ENCODE measurements around the gene LSR.
"Not testable (repeated sequence)": the region's sequence is repeated elsewhere in the genome, so short reads cannot be mapped to it uniquely, and the experiment has no call there.

Gene LSR

GRCh38 chr19:35268536-35269437, 20.0 kb downstream of the LSR start, which contains the start of gene USF2:
Gene USF2, plus strand, starts transcription at chr19:35268962. Its CDS starts 140 bp downstream, at chr19:35269102.
- no peak for DNase-seq

GRCh38 chr19:35269438-35270117, 20.8 kb downstream of the LSR start:
- DNase-seq, result no peak

GRCh38 chr19:35270381-35270811, 21.6 kb downstream of the LSR start:
- DNase-seq, result no peak

DNA sequence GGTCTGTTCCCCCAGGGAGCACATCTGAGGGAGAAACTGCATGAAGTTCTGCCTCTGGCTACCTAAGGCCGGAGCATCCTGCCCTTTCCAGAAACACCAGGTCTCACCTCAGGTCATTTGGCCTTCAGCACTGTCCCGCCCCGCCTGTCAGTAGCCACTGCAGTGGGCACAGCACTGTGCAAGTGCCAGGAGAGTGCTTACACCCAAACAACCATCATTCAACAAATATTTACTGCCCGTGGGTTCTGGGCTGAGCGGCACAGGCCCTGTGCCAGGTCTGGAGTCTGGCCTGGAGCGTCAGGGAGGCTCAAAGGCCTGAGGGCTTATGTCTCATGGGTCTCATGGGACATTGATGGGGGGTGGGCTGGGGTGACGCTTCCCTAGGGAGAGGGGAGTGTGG, 22.7 kb downstream of the LSR start:
- no peak for DNase-seq

- no peak for DNase-seq
Observed at GRCh38 chr19:35272122-35272719, 23.4 kb downstream of the LSR start.

DNA sequence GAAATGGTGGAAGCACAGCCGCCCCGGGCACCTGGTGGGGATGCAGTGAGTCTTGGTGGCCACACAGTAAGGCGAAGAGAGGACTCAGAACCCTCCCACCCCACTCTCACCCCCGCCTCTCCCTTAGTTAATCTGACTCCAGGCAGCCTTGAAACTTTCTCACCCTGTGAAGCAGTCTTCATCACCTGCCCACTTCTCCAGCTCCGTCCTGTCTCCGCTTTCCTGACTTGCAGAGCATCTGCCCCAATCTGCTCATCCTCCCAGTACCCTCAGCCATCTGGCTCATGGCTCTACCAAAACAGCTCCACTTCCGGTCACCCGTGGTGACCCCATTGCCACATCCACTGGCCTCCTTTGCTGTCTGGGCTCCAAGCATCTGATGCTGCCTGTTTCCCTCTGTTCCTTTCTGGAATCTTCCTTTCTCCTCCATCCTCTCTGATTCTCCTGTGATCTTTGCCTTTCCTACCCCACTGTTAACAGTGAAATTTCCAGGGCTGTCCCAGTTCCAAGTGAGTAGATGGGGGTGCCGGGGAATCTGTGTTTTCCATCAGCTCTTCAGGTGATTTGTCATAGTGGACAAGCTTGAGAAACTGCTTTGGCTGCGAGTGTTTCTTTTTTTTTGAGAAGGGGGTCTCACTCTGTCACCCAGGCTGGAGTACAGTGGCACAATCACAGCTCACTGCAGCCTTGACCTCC, 24.3 kb downstream of the LSR start:
- DNase-seq, result no peak

- DNase-seq, result no peak
Observed at GRCh38 chr19:35273686-35274259, 25.0 kb downstream of the LSR start.

- no peak for DNase-seq
Observed at GRCh38 chr19:35274323-35274722, 25.5 kb downstream of the LSR start.

DNA sequence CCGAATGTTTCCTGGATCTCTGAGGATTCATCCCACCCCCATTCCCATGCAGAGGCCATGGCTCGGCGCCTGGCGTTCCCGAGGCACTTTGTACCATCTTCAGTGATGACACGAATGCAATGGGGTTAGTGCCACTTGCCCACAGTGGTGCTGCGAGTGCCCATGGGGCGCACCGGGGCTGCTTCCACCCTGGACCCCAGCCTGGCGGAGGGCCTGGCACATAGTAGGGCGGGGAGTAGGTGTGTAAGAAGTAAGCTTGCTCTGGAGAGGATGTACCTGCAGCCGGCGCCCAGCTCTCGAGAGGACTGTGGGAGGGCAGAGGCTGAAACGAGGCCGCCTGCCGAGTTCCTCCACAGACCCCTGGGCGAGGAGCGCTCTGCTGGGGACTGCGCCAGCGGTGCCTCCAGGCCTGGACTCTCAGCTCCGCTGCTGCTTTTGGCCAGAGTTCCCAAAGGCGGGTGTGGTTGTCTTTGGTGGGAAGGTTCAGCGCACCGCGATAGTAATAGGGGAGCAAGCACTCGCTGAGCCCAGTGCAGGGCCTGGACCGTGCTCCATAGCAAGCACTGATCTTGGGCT, 28.0 kb downstream of the LSR start:
- no peak for DNase-seq

GRCh38 chr19:35278578-35279284, 29.9 kb downstream of the LSR start:
- no peak for DNase-seq

DNA sequence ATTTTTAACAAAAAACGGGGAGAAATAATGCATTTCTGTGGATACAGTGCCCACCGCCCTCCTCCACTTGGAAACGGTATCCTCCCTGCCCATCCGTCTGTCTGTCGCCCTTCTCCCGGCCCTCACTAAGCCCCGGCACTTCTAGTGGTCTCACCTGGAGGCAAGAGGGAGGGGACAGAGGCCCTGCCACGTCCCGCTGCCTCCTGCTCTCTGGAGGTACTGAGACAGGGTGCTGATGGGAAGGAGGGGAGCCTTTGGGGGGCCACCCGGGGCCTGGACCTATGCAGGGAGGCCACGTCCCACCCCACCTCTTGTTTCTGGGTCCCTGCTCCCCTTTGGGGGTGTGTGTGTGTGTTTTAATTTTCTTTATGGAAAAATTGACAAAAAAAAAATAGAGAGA, 30.6 kb downstream of the LSR start:
- DNase-seq, result no peak

DNA sequence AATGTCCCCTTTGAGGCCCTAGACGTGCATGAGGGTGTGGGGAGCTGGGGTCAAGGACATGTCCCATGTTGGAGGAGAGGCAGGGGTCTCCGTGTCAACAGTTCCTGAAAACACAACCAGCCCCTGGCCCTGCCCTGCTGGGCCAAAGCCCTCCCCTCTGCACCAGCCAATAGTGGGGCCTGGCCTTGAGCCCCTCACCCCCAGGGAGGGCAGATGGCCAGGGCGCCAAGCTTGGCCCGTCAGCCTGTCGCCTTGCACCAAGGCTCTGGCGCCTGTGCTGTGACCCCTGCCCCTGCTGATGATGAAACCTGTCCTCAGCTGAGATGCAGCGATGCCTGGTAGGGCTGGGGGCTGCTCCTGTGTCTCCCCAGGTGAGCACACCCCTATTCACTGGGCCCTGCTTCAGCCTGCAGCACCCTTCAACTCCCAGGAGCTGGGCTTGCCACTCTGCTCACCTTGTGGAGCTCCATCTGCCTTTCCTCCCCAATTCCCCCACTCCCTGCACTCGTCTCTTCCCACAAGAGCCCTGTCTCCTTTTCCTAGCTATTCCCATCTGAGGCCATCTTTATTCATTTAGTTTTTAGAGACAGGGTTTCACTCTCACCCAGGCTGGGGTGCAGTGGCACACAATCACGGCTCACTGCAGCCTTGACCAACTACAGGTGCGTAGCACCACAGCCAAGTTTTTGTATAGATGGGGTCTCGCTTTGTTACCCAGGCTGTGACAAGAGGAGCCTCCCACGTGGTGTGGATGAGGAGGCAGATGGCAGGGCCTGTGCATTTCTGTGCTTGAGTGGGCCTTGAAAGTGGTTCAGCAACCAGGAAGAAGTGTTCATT, 31.4 kb downstream of the LSR start:
- no peak for DNase-seq

DNA sequence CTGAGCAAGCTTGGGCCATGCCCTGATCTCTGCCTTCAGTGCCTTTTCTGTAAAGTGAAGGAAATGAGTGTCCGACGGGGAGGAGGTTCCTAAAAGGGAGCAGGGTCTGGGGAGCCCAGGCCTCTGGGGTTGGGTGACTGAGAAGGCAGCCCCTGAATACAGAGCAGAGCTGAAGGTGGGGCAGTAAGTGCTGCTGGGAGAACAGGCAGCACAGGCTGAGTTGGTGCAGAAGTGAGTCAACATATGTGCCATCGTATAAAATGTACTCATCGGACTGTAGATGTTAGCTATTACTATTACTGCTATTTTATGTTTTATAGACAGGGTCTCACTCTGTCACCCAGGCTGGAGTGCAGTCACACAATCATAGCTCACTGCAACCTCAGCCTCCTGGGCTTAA, 32.5 kb downstream of the LSR start:
- no peak for DNase-seq

- DNase-seq, result no peak
Observed at GRCh38 chr19:35284153-35285094, 35.6 kb downstream of the LSR start.

DNA sequence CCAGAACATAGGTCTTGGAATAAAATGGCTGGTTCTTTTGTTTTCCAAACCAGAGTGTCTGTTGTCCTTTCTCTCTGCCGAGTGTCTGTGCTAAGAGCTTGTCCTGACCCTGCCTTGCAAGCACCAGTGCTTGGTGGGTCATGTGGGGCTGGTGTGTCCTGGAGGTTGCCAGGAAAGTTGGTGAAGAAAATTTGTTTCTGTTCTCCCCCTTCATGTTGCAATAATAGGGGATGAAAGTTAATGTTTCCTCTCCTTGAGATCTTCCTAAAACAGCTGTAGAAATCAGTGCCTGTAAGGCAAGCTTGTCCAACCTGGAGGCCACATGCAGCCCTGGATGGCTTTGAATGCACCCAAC, 36.3 kb downstream of the LSR start:
- no peak for DNase-seq

GRCh38 chr19:35285465-35285864, 36.7 kb downstream of the LSR start:
- DNase-seq, result not testable (repeated sequence)

DNA sequence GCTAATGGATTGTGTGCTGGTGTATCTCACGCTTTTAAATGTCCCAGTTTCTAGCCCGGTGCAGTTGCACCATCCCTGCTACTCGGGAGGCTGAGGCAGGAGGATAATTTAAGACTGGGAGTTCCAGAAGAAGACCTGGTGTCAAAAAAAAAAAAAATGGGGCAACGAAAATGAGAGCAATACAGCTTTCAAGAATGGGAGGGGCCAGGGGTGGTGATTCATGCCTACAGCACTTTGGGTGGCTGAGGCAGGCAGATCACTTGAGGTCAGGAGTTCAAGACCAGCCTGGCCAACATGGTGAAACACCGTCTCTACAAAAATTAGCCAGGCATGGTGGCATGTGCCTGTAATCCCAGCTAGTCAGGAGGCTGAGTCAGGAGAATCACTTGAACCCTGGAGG, 37.3 kb downstream of the LSR start:
- DNase-seq, result not testable (repeated sequence)

DNA sequence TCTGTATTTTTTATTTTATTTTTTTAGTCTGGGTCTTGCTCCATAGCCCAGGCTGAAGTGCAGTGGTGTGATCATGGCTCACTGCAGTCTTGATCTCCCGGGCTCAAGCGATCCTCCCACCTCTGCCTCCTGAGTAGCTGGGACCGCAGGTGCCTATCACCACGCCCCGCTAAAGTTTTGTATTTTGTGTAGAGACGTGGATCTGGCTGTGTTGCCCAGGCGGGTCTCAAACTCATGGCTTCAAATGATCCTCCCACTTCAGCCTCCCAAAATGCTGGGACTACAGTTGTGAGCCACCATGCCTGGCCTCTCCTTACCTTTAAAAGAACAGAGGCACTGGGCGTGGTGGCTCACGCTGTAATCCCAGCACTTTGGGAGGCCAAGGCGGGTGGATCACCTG, 38.9 kb downstream of the LSR start:
- DNase-seq, result no peak

DNA sequence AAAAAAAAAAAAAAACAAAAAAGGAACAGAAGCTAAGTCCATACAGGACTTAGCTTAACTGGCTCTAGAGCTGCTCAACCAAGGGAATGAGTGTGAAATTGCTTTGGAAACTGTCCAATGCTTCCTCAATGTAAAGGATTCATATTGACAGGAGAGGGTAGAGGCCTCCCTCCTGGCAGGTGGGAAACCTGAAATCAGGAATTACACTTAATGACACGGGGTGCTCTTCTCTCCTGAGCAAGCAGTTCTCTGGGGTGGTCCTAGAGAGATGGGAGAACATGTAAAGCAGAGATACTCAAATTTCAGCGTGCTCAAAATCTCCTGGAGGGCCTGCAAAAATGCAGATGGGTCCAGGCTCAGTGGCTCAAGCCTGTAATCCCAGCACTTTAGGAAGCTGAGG, 39.5 kb downstream of the LSR start:
- DNase-seq, result no peak

DNA sequence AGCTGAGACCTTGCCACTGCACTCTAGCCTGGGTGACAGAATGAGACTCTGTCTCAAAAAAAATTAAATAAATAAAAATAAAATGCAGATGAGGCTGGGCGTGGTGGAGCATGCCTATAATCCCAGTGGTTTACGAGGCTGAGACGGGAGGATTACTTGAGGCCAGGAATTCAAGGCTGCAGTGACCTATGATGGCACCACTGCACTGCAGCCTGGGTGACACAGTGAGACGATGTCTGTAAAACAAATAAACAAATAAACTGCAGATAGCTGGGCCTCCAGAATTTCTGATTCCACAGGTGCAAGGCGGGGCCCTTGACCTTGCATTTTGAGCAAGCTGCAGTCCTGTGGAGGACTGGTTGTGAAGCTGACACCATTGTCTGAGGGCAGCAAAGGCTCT, 40.1 kb downstream of the LSR start:
- no peak for DNase-seq

Measured in SIG-M5 (cell line).